ENCODE measurements around the gene TAOK1. TPM values are rescaled to one million over a fixed set of nuclear protein-coding genes. Genes with fewer than 3 reads are reported as not detected.
"Not testable (repeated sequence)": the region's sequence is repeated elsewhere in the genome, so short reads cannot be mapped to it uniquely, and the experiment has no call there.

Gene TAOK1
- total RNA-seq, 1 donor from 2014 or later: 95.5 TPM

DNA sequence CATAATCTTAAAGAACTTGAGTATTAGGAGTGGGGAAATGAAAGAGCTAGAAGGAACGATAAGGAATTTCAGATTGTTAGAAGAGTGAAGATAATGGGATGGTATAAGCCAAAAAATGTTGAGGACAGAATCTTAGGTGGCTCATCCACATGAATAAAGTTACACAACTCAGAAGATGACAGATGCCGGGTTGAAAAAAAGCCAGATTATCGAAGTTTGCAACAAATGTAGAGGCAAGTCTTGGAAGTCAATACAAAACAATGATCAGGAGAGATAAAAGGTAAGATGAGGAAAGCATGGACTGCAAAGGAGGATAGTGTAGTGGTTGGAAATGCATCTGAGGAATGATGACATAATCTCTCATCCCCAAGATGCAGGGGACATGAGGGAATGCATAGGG lies 45.1 kb upstream of the TAOK1 start:
- no peak overlapping the region for H3K27ac Mint-ChIP-seq (ENCODE audit: unreplicated experiment)
- no peak for DNase-seq (ENCODE audit: low spot score)
- TF ChIP-seq, protein P1, sequence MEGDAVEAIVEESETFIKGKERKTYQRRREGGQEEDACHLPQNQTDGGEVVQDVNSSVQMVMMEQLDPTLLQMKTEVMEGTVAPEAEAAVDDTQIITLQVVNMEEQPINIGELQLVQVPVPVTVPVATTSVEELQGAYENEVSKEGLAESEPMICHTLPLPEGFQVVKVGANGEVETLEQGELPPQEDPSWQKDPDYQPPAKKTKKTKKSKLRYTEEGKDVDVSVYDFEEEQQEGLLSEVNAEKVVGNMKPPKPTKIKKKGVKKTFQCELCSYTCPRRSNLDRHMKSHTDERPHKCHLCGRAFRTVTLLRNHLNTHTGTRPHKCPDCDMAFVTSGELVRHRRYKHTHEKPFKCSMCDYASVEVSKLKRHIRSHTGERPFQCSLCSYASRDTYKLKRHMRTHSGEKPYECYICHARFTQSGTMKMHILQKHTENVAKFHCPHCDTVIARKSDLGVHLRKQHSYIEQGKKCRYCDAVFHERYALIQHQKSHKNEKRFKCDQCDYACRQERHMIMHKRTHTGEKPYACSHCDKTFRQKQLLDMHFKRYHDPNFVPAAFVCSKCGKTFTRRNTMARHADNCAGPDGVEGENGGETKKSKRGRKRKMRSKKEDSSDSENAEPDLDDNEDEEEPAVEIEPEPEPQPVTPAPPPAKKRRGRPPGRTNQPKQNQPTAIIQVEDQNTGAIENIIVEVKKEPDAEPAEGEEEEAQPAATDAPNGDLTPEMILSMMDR (IDR thresholded peaks at IDR 0.05; ENCODE audit: unreplicated experiment): no peak
- H3K4me1 Mint-ChIP-seq (ENCODE audit: unreplicated experiment): peaks cover 3% of the 10 kb centered on the region
- H3K27me3 Mint-ChIP-seq (ENCODE audit: unreplicated experiment): peaks cover 1% of the 10 kb centered on the region
- H3K36me3 Mint-ChIP-seq (ENCODE audit: low read depth, unreplicated experiment): no peaks in the 10 kb centered on the region
- no peak overlapping the region for H3K4me3 Mint-ChIP-seq (ENCODE audit: unreplicated experiment)
- no peaks in the 10 kb centered on the region for H3K9me3 Mint-ChIP-seq (ENCODE audit: unreplicated experiment)

DNA sequence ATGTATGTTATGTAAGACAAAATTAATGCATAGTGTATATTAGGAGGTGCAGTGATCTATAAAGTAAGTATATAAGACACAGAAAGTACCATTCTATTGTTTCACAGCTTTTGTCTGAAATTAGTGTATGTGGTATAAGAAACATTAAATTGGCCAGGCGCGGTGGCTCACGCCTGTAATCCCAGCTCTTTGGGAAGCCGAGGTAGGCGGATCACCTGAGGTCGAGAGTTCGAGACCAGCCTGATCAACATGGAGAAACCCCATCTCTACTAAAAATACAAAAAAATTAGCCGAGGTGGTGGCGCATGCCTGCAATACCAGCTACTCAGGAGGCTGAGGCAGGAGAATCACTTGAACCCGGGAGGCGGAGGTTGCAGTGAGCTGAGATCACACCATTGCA lies 44.7 kb upstream of the TAOK1 start:
- not testable (repeated sequence) for H3K9me3 Mint-ChIP-seq (ENCODE audit: unreplicated experiment); H3K4me3 Mint-ChIP-seq (ENCODE audit: unreplicated experiment); DNase-seq (ENCODE audit: low spot score); H3K27me3 Mint-ChIP-seq (ENCODE audit: unreplicated experiment); H3K27ac Mint-ChIP-seq (ENCODE audit: unreplicated experiment); H3K36me3 Mint-ChIP-seq (ENCODE audit: low read depth, unreplicated experiment); H3K4me1 Mint-ChIP-seq (ENCODE audit: unreplicated experiment)

GRCh38 chr17:29346462-29346861 lies 43.7 kb upstream of the TAOK1 start:
- no peak overlapping the region for H3K4me3 Mint-ChIP-seq (ENCODE audit: unreplicated experiment)
- H3K36me3 Mint-ChIP-seq (ENCODE audit: low read depth, unreplicated experiment): no peaks in the 10 kb centered on the region
- no peak for DNase-seq (ENCODE audit: low spot score)
- H3K9me3 Mint-ChIP-seq (ENCODE audit: unreplicated experiment): no peaks in the 10 kb centered on the region
- no peaks in the 10 kb centered on the region for H3K4me1 Mint-ChIP-seq (ENCODE audit: unreplicated experiment)
- TF ChIP-seq, protein P1 (IDR thresholded peaks at IDR 0.05; ENCODE audit: unreplicated experiment): no peak
- H3K27ac Mint-ChIP-seq (ENCODE audit: unreplicated experiment): no peak overlapping the region
- peaks cover 1% of the 10 kb centered on the region for H3K27me3 Mint-ChIP-seq (ENCODE audit: unreplicated experiment)

GRCh38 chr17:29347831-29348629 lies 42.1 kb upstream of the TAOK1 start:
- no peaks in the 10 kb centered on the region for H3K9me3 Mint-ChIP-seq (ENCODE audit: unreplicated experiment)
- DNase-seq (ENCODE audit: low spot score): no peak
- no peak overlapping the region for H3K4me3 Mint-ChIP-seq (ENCODE audit: unreplicated experiment)
- H3K27me3 Mint-ChIP-seq (ENCODE audit: unreplicated experiment): no peaks in the 10 kb centered on the region
- no peaks in the 10 kb centered on the region for H3K36me3 Mint-ChIP-seq (ENCODE audit: low read depth, unreplicated experiment)
- H3K4me1 Mint-ChIP-seq (ENCODE audit: unreplicated experiment): no peaks in the 10 kb centered on the region
- H3K27ac Mint-ChIP-seq (ENCODE audit: unreplicated experiment): no peak overlapping the region
- TF ChIP-seq, protein P1 (IDR thresholded peaks at IDR 0.05; ENCODE audit: unreplicated experiment): no peak

DNA sequence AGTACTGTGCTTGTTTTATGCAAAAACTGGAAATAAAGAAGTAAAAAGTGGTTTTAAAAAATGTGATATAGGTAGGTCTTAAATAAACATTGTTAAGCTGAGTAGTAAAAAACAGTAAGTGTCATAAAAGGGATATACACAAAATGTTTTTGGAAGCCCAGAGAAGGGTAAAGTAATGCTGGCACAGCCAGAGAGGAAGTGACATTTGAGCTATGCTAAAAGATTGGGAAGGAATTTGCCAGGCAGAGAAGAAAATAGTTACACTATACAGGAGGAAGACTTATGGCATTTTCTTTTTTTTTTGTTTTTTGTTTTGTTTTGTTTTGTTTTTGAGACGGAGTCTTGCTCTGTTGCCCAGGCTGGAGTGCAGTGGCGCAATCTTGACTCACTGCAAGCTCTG lies 40.8 kb upstream of the TAOK1 start:
- no peaks in the 10 kb centered on the region for H3K27me3 Mint-ChIP-seq (ENCODE audit: unreplicated experiment)
- no peaks in the 10 kb centered on the region for H3K4me1 Mint-ChIP-seq (ENCODE audit: unreplicated experiment)
- no peaks in the 10 kb centered on the region for H3K9me3 Mint-ChIP-seq (ENCODE audit: unreplicated experiment)
- TF ChIP-seq, protein P1 (IDR thresholded peaks at IDR 0.05; ENCODE audit: unreplicated experiment): no peak
- DNase-seq (ENCODE audit: low spot score): no peak
- no peaks in the 10 kb centered on the region for H3K36me3 Mint-ChIP-seq (ENCODE audit: low read depth, unreplicated experiment)
- H3K27ac Mint-ChIP-seq (ENCODE audit: unreplicated experiment): no peak overlapping the region
- no peak overlapping the region for H3K4me3 Mint-ChIP-seq (ENCODE audit: unreplicated experiment)

Data from endothelial cell (in vitro differentiated cells).